ENCODE data around the gene EHD2. TPM values are rescaled to one million over a fixed set of nuclear protein-coding genes. Genes with fewer than 3 reads are reported as not detected.
"Not testable (repeated sequence)": the region's sequence is repeated elsewhere in the genome, so short reads cannot be mapped to it uniquely, and the experiment has no call there.

The EHD2 gene
- total RNA-seq, 1 donor from 2014 or later, result 0.49 TPM

GRCh38 chr19:47735131-47735530 is 21.9 kb downstream of the EHD2 start:
- H3K9me3 Mint-ChIP-seq, result no peaks in the 10 kb centered on the region
- H3K4me3 Mint-ChIP-seq, result no peak overlapping the region
- DNase-seq, result no peak
- H3K27ac Mint-ChIP-seq, result no peak overlapping the region
- H3K4me1 Mint-ChIP-seq, result peaks cover 4% of the 10 kb centered on the region
- H3K36me3 Mint-ChIP-seq (ENCODE audit: low read depth), result no peaks in the 10 kb centered on the region
- H3K27me3 Mint-ChIP-seq, result no peaks in the 10 kb centered on the region
- intact Hi-C loops (cut with micrococcal nuclease), result no loop called here

- intact Hi-C loops (cut with micrococcal nuclease), result loop anchor here (5.0 kb wide), 1 partner anchor 1839 kb away; the partner anchor contains the start of gene MYPOP
- Mint-ChIP-seq H3K4me1 (peaks cover 17% of the 10 kb centered on the region), H3K36me3 (ENCODE audit: low read depth) (peaks cover 5% of the 10 kb centered on the region), H3K27me3 (peaks cover 2% of the 10 kb centered on the region), H3K9me3 (no peaks in the 10 kb centered on the region), H3K4me3 (no peak overlapping the region), H3K27ac (no peak overlapping the region)
- no peak for DNase-seq
Observed at GRCh38 chr19:47740866-47741519, 27.8 kb downstream of the EHD2 start.

DNA sequence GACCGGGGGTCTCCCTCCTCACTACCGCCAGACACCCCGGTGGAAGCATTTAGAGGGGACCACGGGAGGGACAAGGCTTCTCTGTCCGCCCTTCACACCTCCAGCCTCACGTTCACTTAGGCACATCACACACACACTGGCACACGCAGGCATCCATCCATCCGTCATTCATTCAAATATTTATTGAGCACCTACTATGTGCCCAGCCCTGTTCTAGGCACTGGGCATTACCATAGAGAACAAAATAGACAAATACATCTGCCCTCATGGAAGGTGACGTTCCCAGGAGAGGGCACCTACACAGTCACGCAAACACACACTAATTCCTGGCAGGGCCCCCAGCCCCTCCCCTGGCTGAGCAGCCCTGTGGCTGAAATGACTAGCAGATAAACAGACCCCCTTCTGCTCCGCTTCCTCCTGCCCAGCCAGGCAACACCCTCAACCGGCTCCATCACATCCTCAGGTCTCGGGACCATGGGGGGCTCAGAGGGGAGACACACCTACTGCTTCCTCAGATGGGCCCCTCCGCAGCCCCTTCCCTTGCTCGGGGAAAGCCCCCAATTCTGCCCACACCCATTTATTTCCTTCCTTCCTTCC is 28.4 kb downstream of the EHD2 start:
- no peak overlapping the region for H3K4me3 Mint-ChIP-seq
- H3K27me3 Mint-ChIP-seq, result peaks cover 2% of the 10 kb centered on the region
- peak overlapping the region; percentile 53 for H3K27ac Mint-ChIP-seq
- peaks cover 17% of the 10 kb centered on the region for H3K4me1 Mint-ChIP-seq
- intact Hi-C loops (cut with micrococcal nuclease), result loop anchor here (2.0 to 5.0 kb wide), 2 partner anchors 13 to 1839 kb away; partner anchors contain the start of gene MYPOP
- peaks cover 6% of the 10 kb centered on the region for H3K36me3 Mint-ChIP-seq (ENCODE audit: low read depth)
- DNase-seq, result no peak
- no peaks in the 10 kb centered on the region for H3K9me3 Mint-ChIP-seq

DNA sequence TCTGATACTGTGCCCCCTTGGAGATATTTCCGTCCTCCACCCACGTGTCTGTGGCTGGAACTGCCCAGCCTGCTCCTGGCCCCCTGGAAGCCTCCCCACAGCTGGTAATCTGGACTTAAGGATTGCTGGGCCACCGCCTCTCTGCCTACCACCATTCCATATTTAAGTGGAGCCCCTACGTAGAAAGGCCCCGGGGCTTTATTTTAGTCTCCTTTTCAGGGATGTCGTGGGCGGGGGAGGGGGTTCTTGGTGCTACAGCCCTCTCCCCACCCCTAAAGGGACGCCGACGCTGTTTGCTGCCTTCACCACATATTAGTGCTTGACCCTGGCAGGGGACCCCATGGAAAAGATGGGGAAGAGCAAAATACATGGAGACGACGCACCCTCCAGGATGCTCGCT is 29.4 kb downstream of the EHD2 start:
- intact Hi-C loops (cut with micrococcal nuclease), result loop anchor here (1.0 to 5.0 kb wide), 4 partner anchors 14 to 1840 kb away; partner anchors contain the start of genes EHD2, MYPOP and NAPA

GRCh38 chr19:47745010-47745901 is 32.0 kb downstream of the EHD2 start, which contains the start of gene NOP53:
NOP53 (plus strand) TSS chr19:47745546; CDS start chr19:47745560, 14 bp downstream.
- peaks cover 30% of the 10 kb centered on the region for H3K36me3 Mint-ChIP-seq (ENCODE audit: low read depth)
- peak; percentile 99 for DNase-seq
- H3K27me3 Mint-ChIP-seq, result peaks cover 2% of the 10 kb centered on the region
- intact Hi-C loops (cut with micrococcal nuclease), result no loop called here
- H3K4me1 Mint-ChIP-seq, result peaks cover 33% of the 10 kb centered on the region
- peak within 1 kb of the TSS; percentile 100 for H3K27ac Mint-ChIP-seq
- no peaks in the 10 kb centered on the region for H3K9me3 Mint-ChIP-seq
- H3K4me3 Mint-ChIP-seq, result peak within 1 kb of the TSS; percentile 97

More for the DNA sequence above, 29.4 kb downstream of the EHD2 start:
- no peak for DNase-seq
- peak overlapping the region; percentile 91 for H3K4me3 Mint-ChIP-seq
- no peaks in the 10 kb centered on the region for H3K9me3 Mint-ChIP-seq
- peaks cover 2% of the 10 kb centered on the region for H3K27me3 Mint-ChIP-seq
- H3K36me3 Mint-ChIP-seq (ENCODE audit: low read depth), result peaks cover 11% of the 10 kb centered on the region
- peak overlapping the region; percentile 94 for H3K27ac Mint-ChIP-seq
- peaks cover 20% of the 10 kb centered on the region for H3K4me1 Mint-ChIP-seq

- H3K27me3 Mint-ChIP-seq; H3K9me3 Mint-ChIP-seq; DNase-seq; intact Hi-C loops (cut with micrococcal nuclease): not testable (repeated sequence)
- peak overlapping the region; percentile 100 for H3K27ac Mint-ChIP-seq
- H3K4me3 Mint-ChIP-seq, result peak overlapping the region; percentile 97
- H3K4me1 Mint-ChIP-seq, result peaks cover 33% of the 10 kb centered on the region
- H3K36me3 Mint-ChIP-seq (ENCODE audit: low read depth), result peaks cover 38% of the 10 kb centered on the region
Observed at GRCh38 chr19:47746129-47746528, 32.9 kb downstream of the EHD2 start.

DNA sequence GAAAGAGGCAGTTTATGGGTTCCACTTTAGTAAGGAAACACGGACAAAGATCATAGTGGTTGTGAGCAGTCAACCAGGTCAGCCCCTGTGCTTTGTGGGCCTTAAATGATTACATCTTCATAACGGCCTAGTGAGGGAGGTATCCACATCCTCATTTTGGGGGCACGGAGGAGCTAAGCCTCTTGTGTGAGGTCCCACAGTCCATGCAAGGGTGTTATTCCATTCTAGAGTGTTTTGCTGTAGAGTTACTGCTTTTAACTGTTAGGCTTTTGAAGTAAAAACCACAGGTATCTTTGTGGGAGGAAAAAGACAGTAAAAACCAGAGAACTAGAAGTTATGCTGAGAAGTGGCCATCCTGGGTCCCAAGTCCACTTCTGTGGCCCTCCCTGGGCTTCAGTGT is 36.1 kb downstream of the EHD2 start:
- Mint-ChIP-seq H3K4me1 (peaks cover 23% of the 10 kb centered on the region), H3K27me3 (no peaks in the 10 kb centered on the region), H3K4me3 (peak overlapping the region; percentile 63), H3K27ac (peak overlapping the region; percentile 59), H3K36me3 (ENCODE audit: low read depth) (peaks cover 67% of the 10 kb centered on the region), H3K9me3 (no peaks in the 10 kb centered on the region)
- intact Hi-C loops (cut with micrococcal nuclease), result no loop called here
- no peak for DNase-seq

GRCh38 chr19:47750752-47751151 is 37.5 kb downstream of the EHD2 start:
- Mint-ChIP-seq H3K9me3 (no peaks in the 10 kb centered on the region), H3K4me1 (peaks cover 19% of the 10 kb centered on the region), H3K27ac (no peak overlapping the region), H3K27me3 (no peaks in the 10 kb centered on the region), H3K36me3 (ENCODE audit: low read depth) (peaks cover 67% of the 10 kb centered on the region), H3K4me3 (no peak overlapping the region)
- intact Hi-C loops (cut with micrococcal nuclease), result no loop called here
- no peak for DNase-seq

DNA sequence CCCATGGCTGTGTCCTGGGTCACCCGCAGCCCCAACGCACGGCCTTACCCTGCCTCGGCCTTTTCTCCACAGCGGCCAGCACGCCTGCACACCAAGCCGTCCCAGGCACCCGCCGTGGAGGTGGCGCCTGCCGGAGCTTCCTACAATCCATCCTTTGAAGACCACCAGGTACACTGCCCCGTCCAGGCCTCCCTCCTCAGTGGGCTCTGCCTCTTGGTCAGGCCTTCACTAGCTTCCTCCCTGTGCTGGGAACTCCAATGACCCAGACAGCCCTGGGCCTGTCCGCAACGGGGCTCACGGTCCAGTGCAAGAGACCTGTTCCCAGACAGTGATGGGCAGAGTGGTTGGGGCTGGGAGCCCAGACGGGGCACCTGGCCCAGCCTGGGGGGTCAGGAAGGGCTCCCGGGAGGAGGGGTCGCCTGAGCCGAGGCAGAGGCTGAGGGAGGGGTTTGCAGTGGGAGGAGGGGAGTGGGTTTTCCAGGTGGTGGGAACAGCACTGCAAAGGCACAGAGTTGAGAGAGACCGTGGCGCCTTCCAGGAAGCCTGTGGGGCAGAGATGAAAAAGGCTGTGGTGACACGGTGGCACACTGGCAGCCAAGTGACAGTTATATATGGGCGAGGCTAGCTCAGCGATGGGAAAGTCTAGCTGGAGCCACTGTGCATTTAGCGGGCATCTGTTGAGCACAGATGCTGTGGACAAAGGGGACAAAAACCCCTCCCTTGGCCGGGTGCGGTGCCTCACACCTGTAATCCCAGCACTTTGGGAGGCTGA is 39.4 kb downstream of the EHD2 start:
- Mint-ChIP-seq H3K4me1 (peaks cover 16% of the 10 kb centered on the region), H3K27ac (no peak overlapping the region), H3K4me3 (no peak overlapping the region), H3K9me3 (no peaks in the 10 kb centered on the region), H3K27me3 (no peaks in the 10 kb centered on the region), H3K36me3 (ENCODE audit: low read depth) (peaks cover 72% of the 10 kb centered on the region)
- no peak for DNase-seq
- intact Hi-C loops (cut with micrococcal nuclease), result no loop called here

DNA sequence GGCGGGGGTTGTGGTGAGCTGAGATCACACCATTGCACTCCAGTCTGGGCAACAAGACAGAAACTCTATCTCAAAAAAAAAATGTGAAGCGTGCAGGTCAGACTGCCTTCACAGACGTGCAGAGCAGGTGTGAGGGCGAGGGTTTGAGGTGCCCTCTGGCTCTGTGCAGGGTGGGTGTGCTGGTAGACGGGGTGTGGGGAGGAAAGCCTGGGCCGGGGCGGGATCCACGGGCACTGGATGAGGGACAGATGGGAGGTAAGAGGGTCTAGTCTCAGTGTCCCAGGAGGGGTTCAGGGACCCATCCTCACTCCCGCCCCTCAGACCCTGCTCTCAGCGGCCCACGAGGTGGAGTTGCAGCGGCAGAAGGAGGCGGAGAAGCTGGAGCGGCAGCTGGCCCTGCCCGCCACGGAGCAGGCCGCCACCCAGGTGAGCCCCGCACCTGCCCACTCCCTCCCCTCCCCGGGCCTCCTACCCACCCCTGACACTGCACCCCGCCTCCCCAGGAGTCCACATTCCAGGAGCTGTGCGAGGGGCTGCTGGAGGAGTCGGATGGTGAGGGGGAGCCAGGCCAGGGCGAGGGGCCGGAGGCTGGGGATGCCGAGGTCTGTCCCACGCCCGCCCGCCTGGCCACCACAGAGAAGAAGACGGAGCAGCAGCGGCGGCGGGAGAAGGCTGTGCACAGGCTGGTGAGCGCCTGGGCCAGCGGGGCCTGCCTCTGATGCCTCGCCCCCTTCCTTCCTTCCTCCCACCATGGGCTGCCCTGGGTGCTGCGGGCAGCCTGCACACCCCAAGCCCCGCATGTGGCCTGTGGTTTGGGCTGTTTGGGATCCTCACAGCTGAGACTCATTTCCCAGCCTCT is 41.2 kb downstream of the EHD2 start:
- H3K4me1 Mint-ChIP-seq, result peaks cover 6% of the 10 kb centered on the region
- DNase-seq, result no peak
- H3K27me3 Mint-ChIP-seq, result no peaks in the 10 kb centered on the region
- no peak overlapping the region for H3K27ac Mint-ChIP-seq
- H3K36me3 Mint-ChIP-seq (ENCODE audit: low read depth), result peaks cover 73% of the 10 kb centered on the region
- no peak overlapping the region for H3K4me3 Mint-ChIP-seq
- no peaks in the 10 kb centered on the region for H3K9me3 Mint-ChIP-seq
- intact Hi-C loops (cut with micrococcal nuclease), result no loop called here

DNA sequence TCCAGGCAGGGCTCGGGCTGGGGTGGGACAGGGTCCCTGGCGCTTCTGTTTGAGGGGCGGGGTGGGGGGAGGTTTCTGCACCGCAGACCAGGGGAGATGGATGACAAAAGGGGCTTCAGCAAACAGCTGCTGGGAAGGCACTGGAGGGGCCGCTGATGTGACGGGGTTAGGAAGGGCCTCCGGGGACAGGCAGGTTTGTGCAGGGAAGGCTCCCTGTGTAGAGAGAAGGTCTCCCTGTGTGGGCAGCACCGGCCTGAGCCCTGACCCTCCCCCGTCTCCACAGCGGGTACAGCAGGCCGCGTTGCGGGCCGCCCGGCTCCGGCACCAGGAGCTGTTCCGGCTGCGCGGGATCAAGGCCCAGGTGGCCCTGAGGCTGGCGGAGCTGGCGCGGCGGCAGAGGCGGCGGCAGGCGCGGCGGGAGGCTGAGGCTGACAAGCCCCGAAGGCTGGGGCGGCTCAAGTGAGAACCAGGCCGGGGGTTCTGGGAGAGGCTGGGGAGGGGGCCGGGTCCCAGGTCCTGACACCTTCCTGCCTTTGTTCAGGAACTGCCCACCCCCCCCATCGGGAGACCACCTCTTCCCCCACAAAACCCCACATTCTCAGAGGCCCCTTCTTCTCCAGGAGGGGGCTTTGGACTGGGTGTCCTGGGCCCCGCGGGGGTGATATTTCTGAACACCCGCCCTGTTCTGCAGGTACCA is 42.0 kb downstream of the EHD2 start:
- Mint-ChIP-seq H3K27ac (no peak overlapping the region), H3K9me3 (no peaks in the 10 kb centered on the region), H3K27me3 (no peaks in the 10 kb centered on the region), H3K36me3 (ENCODE audit: low read depth) (peaks cover 73% of the 10 kb centered on the region), H3K4me1 (peaks cover 5% of the 10 kb centered on the region), H3K4me3 (no peak overlapping the region)
- no peak for DNase-seq
- intact Hi-C loops (cut with micrococcal nuclease), result no loop called here
